Right atrium auricular region (tissue), 2 donors: Measurements from ENCODE around the gene RNASEH1. TPM values are rescaled to one million over a fixed set of nuclear protein-coding genes. Genes with fewer than 3 reads are reported as not detected.

ENCODE experiments used
- DNase-seq: peaks from one replicate; pipeline ENCODE4 v3.0.0-alpha.2; 2019; ENCODE audit warnings: low spot score
- H3K27ac ChIP-seq, 2 donors: fragments of 200-600 bp; sonication (generic); 1 replicate in 1 of 2; 2 replicates in 1 of 2; pipeline ENCODE4 v1.5.1; 2016 to 2019
- H3K27me3 ChIP-seq, 2 donors: fragments of 200-600 bp; sonication (generic); one replicate each; pipeline versions ENCODE4 v1.5.1 to v1.6.0; 2017 to 2019
- H3K36me3 ChIP-seq: fragments of 200-600 bp; sonication (generic); one replicate; pipeline ENCODE4 v1.5.1; 2016
- H3K4me1 ChIP-seq, 2 donors: fragments of 200-600 bp; sonication (generic); one replicate each; pipeline versions ENCODE4 v1.5.1 to v1.6.0; 2017 to 2019
- H3K4me3 ChIP-seq, 2 donors: fragments of 200-600 bp; sonication (generic); 1 replicate in 1 of 2; 2 replicates in 1 of 2; pipeline ENCODE4 v1.5.1; 2017 to 2019; ENCODE audit warnings: mild to moderate bottlenecking in 1 of 2, moderate library complexity in 1 of 2
- H3K9me3 ChIP-seq, 2 donors: fragments of 200-600 bp; sonication (generic); one replicate each; pipeline ENCODE4 v1.5.1; 2019
- total RNA-seq, 2 donors: library from RNA; depleted of rRNA; stranded (reverse); fragments of >200 nt; gene quantifications; one replicate each; pipeline ENCODE4 v1.1.0, GENCODE V29; 2016
- TF ChIP-seq, protein P1 (sequence below), 2 donors: fragments of 200-600 bp; sonication (generic); IDR thresholded peaks; one replicate each; pipeline ENCODE4 v1.5.1; 2019; ENCODE audit warnings: antibody characterized with exemption in 2 of 2

Gene RNASEH1
- total RNA-seq, 2 donors from 2014 or later, result 16.9 to 18.6 TPM

- Histone ChIP-seq H3K9me3 (no peaks in the 10 kb centered on the region), H3K27ac (no peak overlapping the region), H3K36me3 (no peaks in the 10 kb centered on the region), H3K4me3 (no peak overlapping the region), H3K27me3 (no peaks in the 10 kb centered on the region), H3K4me1 (peaks cover 0 to 7% of the 10 kb centered on the region in 2 donors)
- no peak for DNase-seq
- TF ChIP-seq, protein P1, sequence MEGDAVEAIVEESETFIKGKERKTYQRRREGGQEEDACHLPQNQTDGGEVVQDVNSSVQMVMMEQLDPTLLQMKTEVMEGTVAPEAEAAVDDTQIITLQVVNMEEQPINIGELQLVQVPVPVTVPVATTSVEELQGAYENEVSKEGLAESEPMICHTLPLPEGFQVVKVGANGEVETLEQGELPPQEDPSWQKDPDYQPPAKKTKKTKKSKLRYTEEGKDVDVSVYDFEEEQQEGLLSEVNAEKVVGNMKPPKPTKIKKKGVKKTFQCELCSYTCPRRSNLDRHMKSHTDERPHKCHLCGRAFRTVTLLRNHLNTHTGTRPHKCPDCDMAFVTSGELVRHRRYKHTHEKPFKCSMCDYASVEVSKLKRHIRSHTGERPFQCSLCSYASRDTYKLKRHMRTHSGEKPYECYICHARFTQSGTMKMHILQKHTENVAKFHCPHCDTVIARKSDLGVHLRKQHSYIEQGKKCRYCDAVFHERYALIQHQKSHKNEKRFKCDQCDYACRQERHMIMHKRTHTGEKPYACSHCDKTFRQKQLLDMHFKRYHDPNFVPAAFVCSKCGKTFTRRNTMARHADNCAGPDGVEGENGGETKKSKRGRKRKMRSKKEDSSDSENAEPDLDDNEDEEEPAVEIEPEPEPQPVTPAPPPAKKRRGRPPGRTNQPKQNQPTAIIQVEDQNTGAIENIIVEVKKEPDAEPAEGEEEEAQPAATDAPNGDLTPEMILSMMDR (IDR thresholded peaks at IDR 0.05), result no peak
Measured at GRCh38 chr2:3563521-3563976, 5.4 kb upstream of the RNASEH1 start.

DNA sequence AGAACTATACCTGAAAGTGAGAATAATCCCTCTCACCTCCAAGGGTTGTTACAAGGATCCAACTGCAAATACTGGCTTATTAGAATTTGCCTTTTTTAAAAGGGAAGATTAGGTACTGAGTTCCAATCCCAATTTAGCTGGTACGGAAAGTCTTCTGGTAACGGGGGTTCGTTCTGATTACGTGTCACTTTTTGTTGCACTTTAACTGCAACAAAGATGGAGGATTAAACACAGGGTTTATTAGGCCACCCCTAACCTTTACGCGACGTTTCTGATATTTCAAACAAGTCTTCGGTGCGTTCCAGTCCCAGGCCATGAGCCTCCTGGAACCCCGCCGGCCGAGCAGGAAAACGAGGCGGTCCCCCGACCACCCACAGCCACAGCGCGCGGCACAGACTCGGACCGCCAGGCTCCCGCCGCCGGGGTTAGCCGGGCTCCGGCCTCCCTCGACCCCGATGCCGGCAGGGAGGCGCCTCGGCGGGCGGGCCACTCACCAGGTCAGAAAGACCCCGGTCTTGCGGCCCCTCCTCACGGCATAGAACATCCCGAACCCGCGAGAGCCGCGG is 411 bp downstream of the RNASEH1 start:
- peak overlapping the region; percentile 84 to 90 for H3K27ac ChIP-seq
- H3K9me3 ChIP-seq, result no peaks in the 10 kb centered on the region
- no peaks in the 10 kb centered on the region for H3K27me3 ChIP-seq
- peaks cover 0 to 18% of the 10 kb centered on the region in 2 donors for H3K4me1 ChIP-seq
- peaks cover 39% of the 10 kb centered on the region for H3K36me3 ChIP-seq
- peak overlapping the region; percentile 72 to 94 for H3K4me3 ChIP-seq
- DNase-seq, result no peak
- TF ChIP-seq, protein P1 (IDR thresholded peaks at IDR 0.05), result no peak

DNA sequence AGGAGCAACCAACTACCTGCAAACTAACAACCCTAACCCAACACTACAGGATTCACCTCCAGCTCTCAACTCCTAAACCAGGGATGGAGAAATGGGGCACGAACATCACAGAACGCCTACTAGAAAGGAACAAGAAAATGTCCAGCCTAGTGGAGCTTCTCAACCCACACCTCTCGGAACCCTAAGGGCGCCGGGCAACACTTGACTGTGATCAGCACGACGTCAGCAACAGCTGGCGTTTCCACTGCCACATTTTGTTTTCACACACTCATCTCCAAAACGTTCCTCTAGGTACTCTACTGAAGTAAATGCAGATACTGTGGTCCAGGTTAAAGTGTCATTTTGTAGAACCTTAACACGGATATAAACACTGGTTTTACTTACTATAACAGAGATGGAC is 4.2 kb downstream of the RNASEH1 start:
- no peaks in the 10 kb centered on the region for H3K27me3 ChIP-seq
- H3K36me3 ChIP-seq, result peaks cover 73% of the 10 kb centered on the region
- no peaks in the 10 kb centered on the region for H3K9me3 ChIP-seq
- TF ChIP-seq, protein P1 (IDR thresholded peaks at IDR 0.05), result no peak
- no peak overlapping the region for H3K27ac ChIP-seq
- H3K4me1 ChIP-seq, result peaks cover 0 to 15% of the 10 kb centered on the region in 2 donors
- DNase-seq, result no peak
- H3K4me3 ChIP-seq, result no peak overlapping the region

- peaks cover 92% of the 10 kb centered on the region for H3K36me3 ChIP-seq
- H3K4me3 ChIP-seq, result no peak overlapping the region
- no peaks in the 10 kb centered on the region for H3K27me3 ChIP-seq
- TF ChIP-seq, protein P1 (IDR thresholded peaks at IDR 0.05), result no peak
- H3K9me3 ChIP-seq, result no peaks in the 10 kb centered on the region
- H3K4me1 ChIP-seq, result no peaks in the 10 kb centered on the region
- DNase-seq, result no peak
- H3K27ac ChIP-seq, result no peak overlapping the region
Measured at GRCh38 chr2:3547915-3548314, 10.2 kb downstream of the RNASEH1 start.

GRCh38 chr2:3545788-3546478 is 12.2 kb downstream of the RNASEH1 start:
- Histone ChIP-seq H3K4me1 (no peaks in the 10 kb centered on the region), H3K36me3 (peaks cover 84% of the 10 kb centered on the region), H3K4me3 (no peak overlapping the region), H3K27ac (no peak overlapping the region), H3K27me3 (no peaks in the 10 kb centered on the region), H3K9me3 (no peaks in the 10 kb centered on the region)
- DNase-seq, result no peak
- TF ChIP-seq, protein P1 (IDR thresholded peaks at IDR 0.05), result no peak
